Measurements from ENCODE around the gene S100A11. TPM values are rescaled to one million over a fixed set of nuclear protein-coding genes. Genes with fewer than 3 reads are reported as not detected.

Gene S100A11
- total RNA-seq, 1 experiment from 2014 or later = 126 TPM

DNA sequence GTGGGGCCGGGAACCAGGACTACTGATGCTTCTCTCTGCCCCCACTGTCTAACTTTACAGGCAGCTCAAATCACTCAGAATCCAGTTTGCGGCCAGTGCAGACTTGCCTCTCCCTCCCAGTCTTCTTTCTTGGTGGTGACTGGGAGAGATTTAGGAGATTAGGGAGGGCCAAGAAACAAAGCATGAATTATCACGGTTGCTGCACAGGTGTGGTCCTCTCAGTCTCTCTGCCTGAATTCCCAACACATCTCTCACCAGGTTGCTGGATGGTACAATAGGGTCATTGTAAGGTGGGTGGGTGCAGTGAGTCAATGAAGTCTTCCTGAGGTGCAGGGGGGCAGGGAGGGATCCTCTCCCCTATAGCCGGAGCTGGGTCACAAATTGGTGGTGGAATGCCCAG, 12.6 kb downstream of the S100A11 start:
- TF ChIP-seq NFYB (CRISPR knock-in tag; conservative IDR thresholded peaks at IDR 0.05; ENCODE audit: low read depth) = no peak
- no peak for TF ChIP-seq RORB (CRISPR knock-in tag; IDR thresholded peaks at IDR 0.05)
- TF ChIP-seq, protein P1, sequence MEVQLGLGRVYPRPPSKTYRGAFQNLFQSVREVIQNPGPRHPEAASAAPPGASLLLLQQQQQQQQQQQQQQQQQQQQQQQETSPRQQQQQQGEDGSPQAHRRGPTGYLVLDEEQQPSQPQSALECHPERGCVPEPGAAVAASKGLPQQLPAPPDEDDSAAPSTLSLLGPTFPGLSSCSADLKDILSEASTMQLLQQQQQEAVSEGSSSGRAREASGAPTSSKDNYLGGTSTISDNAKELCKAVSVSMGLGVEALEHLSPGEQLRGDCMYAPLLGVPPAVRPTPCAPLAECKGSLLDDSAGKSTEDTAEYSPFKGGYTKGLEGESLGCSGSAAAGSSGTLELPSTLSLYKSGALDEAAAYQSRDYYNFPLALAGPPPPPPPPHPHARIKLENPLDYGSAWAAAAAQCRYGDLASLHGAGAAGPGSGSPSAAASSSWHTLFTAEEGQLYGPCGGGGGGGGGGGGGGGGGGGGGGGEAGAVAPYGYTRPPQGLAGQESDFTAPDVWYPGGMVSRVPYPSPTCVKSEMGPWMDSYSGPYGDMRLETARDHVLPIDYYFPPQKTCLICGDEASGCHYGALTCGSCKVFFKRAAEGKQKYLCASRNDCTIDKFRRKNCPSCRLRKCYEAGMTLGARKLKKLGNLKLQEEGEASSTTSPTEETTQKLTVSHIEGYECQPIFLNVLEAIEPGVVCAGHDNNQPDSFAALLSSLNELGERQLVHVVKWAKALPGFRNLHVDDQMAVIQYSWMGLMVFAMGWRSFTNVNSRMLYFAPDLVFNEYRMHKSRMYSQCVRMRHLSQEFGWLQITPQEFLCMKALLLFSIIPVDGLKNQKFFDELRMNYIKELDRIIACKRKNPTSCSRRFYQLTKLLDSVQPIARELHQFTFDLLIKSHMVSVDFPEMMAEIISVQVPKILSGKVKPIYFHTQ (CRISPR knock-in tag; IDR thresholded peaks at IDR 0.05) = no peak
- TF ChIP-seq, protein P2, sequence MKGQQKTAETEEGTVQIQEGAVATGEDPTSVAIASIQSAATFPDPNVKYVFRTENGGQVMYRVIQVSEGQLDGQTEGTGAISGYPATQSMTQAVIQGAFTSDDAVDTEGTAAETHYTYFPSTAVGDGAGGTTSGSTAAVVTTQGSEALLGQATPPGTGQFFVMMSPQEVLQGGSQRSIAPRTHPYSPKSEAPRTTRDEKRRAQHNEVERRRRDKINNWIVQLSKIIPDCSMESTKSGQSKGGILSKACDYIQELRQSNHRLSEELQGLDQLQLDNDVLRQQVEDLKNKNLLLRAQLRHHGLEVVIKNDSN (CRISPR knock-in tag; IDR thresholded peaks at IDR 0.05) = no peak
- no peak for TF ChIP-seq FOXP1 (CRISPR knock-in tag; IDR thresholded peaks at IDR 0.05; ENCODE audit: borderline replicate concordance)
- TF ChIP-seq, protein P3, sequence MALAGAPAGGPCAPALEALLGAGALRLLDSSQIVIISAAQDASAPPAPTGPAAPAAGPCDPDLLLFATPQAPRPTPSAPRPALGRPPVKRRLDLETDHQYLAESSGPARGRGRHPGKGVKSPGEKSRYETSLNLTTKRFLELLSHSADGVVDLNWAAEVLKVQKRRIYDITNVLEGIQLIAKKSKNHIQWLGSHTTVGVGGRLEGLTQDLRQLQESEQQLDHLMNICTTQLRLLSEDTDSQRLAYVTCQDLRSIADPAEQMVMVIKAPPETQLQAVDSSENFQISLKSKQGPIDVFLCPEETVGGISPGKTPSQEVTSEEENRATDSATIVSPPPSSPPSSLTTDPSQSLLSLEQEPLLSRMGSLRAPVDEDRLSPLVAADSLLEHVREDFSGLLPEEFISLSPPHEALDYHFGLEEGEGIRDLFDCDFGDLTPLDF (CRISPR knock-in tag; IDR thresholded peaks at IDR 0.05) = no peak
- TF ChIP-seq, protein P4, sequence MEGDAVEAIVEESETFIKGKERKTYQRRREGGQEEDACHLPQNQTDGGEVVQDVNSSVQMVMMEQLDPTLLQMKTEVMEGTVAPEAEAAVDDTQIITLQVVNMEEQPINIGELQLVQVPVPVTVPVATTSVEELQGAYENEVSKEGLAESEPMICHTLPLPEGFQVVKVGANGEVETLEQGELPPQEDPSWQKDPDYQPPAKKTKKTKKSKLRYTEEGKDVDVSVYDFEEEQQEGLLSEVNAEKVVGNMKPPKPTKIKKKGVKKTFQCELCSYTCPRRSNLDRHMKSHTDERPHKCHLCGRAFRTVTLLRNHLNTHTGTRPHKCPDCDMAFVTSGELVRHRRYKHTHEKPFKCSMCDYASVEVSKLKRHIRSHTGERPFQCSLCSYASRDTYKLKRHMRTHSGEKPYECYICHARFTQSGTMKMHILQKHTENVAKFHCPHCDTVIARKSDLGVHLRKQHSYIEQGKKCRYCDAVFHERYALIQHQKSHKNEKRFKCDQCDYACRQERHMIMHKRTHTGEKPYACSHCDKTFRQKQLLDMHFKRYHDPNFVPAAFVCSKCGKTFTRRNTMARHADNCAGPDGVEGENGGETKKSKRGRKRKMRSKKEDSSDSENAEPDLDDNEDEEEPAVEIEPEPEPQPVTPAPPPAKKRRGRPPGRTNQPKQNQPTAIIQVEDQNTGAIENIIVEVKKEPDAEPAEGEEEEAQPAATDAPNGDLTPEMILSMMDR (IDR thresholded peaks at IDR 0.05) = no peak
- TF ChIP-seq ZNF138 (CRISPR knock-in tag; conservative IDR thresholded peaks at IDR 0.05) = no peak
- TF ChIP-seq TEAD1 (CRISPR knock-in tag; IDR thresholded peaks at IDR 0.05) = no peak
- TF ChIP-seq CREM (CRISPR knock-in tag; IDR thresholded peaks at IDR 0.05) = no peak
- TF ChIP-seq, protein P5, sequence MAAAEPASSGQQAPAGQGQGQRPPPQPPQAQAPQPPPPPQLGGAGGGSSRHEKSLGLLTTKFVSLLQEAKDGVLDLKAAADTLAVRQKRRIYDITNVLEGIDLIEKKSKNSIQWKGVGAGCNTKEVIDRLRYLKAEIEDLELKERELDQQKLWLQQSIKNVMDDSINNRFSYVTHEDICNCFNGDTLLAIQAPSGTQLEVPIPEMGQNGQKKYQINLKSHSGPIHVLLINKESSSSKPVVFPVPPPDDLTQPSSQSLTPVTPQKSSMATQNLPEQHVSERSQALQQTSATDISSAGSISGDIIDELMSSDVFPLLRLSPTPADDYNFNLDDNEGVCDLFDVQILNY (CRISPR knock-in tag; IDR thresholded peaks at IDR 0.05) = no peak
- TF ChIP-seq, protein P6, sequence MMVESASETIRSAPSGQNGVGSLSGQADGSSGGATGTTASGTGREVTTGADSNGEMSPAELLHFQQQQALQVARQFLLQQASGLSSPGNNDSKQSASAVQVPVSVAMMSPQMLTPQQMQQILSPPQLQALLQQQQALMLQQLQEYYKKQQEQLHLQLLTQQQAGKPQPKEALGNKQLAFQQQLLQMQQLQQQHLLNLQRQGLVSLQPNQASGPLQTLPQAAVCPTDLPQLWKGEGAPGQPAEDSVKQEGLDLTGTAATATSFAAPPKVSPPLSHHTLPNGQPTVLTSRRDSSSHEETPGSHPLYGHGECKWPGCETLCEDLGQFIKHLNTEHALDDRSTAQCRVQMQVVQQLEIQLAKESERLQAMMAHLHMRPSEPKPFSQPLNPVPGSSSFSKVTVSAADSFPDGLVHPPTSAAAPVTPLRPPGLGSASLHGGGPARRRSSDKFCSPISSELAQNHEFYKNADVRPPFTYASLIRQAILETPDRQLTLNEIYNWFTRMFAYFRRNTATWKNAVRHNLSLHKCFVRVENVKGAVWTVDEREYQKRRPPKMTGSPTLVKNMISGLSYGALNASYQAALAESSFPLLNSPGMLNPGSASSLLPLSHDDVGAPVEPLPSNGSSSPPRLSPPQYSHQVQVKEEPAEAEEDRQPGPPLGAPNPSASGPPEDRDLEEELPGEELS (CRISPR knock-in tag; IDR thresholded peaks at IDR 0.05) = no peak
- ChIA-PET CTCF (interaction anchor here (0.8 to 1.2 kb wide), 3 partner anchors 11 to 29 kb away, joined by 3 to 6 read pairs (median 3); no protein-coding TSS in a partner anchor), POLR2A (no interaction called here)
- Mint-ChIP-seq H3K36me3 (no peaks in the 10 kb centered on the region), H3K27ac (no peak overlapping the region), H3K4me1 (peaks cover 17% of the 10 kb centered on the region), H3K4me3 (no peak overlapping the region), H3K27me3 (ENCODE audit: low read depth) (no peaks in the 10 kb centered on the region; the same call in 1 of the 2 replicates), H3K9me3 (peaks cover 4% of the 10 kb centered on the region; the same call in 1 of the 2 replicates)
- DNase-seq (ENCODE audit: low spot score) = no peak
- no peak for ATAC-seq

DNA sequence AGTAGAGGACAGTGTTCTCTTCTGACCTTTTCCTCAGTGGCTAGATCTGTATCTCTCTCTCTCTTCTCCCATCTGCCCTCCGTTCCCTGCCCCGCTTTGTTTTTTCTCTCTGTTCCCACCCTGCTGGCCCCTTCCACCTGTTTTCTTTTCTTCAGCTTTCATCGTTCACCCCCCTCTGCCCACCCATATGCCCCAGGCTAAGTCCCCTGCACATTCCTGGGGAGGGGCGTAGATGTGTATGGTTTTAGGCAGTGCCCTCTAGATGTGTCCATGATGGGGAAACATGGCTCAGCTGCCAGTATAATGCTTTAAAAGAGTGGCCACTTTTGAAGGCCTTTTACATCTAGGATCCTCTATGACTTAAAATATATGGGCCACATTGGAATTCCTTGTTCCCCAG, 13.6 kb downstream of the S100A11 start:
- TF ChIP-seq GABPB1 (CRISPR knock-in tag; IDR thresholded peaks at IDR 0.05) = no peak
- no peak for TF ChIP-seq IRF2 (CRISPR knock-in tag; IDR thresholded peaks at IDR 0.05; ENCODE audit: borderline replicate concordance, low read depth)
- TF ChIP-seq ZNF138 (CRISPR knock-in tag; conservative IDR thresholded peaks at IDR 0.05) = no peak
- TF ChIP-seq FOXK1 (CRISPR knock-in tag; IDR thresholded peaks at IDR 0.05) = no peak
- TF ChIP-seq ZBTB21 (CRISPR knock-in tag; IDR thresholded peaks at IDR 0.05; ENCODE audit: borderline replicate concordance) = no peak
- TF ChIP-seq, protein P1 (CRISPR knock-in tag; IDR thresholded peaks at IDR 0.05) = no peak
- TF ChIP-seq, protein P7, sequence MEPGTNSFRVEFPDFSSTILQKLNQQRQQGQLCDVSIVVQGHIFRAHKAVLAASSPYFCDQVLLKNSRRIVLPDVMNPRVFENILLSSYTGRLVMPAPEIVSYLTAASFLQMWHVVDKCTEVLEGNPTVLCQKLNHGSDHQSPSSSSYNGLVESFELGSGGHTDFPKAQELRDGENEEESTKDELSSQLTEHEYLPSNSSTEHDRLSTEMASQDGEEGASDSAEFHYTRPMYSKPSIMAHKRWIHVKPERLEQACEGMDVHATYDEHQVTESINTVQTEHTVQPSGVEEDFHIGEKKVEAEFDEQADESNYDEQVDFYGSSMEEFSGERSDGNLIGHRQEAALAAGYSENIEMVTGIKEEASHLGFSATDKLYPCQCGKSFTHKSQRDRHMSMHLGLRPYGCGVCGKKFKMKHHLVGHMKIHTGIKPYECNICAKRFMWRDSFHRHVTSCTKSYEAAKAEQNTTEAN (CRISPR knock-in tag; IDR thresholded peaks at IDR 0.05) = no peak
- no peak for TF ChIP-seq NFYB (CRISPR knock-in tag; conservative IDR thresholded peaks at IDR 0.05; ENCODE audit: low read depth)
- no peak for TF ChIP-seq CREB1 (CRISPR knock-in tag; IDR thresholded peaks at IDR 0.05)
- no peak for TF ChIP-seq TP53 (CRISPR knock-in tag; IDR thresholded peaks at IDR 0.05)
- no peak for TF ChIP-seq GTF2I (CRISPR knock-in tag; conservative IDR thresholded peaks at IDR 0.05)
- Mint-ChIP-seq H3K4me1 (peaks cover 22% of the 10 kb centered on the region), H3K4me3 (no peak overlapping the region), H3K27ac (no peak overlapping the region), H3K27me3 (ENCODE audit: low read depth) (no peaks in the 10 kb centered on the region; the same call in 1 of the 2 replicates), H3K9me3 (no peaks in the 10 kb centered on the region), H3K36me3 (no peaks in the 10 kb centered on the region)
- DNase-seq (ENCODE audit: low spot score) = no peak
- ATAC-seq = no peak
- CTCF ChIA-PET = interaction anchor here (0.8 to 1.2 kb wide), 4 partner anchors 10 to 30 kb away, joined by 3 to 6 read pairs (median 4); no protein-coding TSS in a partner anchor
- POLR2A ChIA-PET = no interaction called here
